Measurements from ENCODE around the gene MAD2L1.
"Not testable (repeated sequence)": the region's sequence is repeated elsewhere in the genome, so short reads cannot be mapped to it uniquely, and the experiment has no call there.

Gene MAD2L1

DNA sequence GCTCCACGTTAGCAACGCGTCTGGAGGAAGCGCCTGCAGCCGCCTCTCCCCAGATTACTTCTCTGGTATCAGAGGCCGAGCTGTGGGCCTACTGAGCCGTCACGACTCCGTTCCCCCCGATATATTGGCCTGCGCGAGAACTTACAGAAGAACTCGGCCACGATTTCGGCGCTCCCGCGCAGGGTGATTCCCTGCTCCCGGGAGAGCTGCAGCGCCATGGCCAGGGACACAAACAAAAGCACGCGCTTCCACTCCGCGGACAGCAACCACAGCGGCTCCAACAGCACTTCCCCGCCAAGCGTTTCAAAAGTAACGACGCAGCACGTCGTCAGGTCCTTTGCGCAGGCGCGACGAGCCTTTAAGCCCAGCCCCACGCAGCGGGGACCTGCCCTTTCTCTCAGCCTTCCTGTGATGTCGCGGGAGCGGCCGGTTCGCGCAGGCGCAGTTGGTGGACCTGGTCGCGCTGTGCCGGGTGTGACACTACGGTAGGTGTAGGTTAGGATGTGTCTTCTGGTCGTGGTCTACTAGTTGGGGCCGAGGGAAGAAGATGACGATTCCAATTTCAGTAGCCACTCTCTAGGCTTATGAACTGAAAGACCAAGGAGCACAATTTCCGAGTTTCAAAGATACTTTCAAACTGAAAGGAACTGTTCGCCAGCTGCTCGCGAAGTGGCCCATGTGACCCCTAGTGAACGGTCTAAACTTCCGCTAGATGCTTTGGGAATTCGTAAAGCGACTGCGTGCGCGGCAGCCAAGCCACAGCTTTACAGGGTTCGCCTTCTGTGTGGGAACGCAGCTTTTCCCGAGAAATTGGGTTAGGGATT, at the start of gene MAD2L1:
MAD2L1 (minus strand) TSS at position 332 of the 824 bp plus-strand sequence; CDS start at position 218, 114 bp downstream.
- DNase-seq = peak; percentile 97 to 99

DNA sequence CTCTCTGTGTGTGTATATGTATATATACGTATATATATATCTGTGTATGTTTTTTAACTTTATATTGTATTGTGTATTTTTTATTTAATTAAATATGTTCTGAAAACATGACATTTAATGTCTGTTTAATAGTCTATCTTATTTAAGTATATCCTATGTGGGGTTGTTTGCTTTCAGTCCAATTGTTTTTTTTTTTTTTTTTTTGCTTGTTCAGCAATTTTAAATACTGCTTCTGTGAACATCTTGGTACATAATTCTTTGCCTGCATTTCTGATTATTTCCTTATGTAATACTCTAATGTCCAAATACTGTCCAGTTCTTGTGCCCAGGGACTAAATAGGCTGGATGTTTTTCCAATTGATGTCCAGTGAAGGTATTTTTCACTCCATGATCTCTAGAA, 45.1 kb upstream of the MAD2L1 start:
- DNase-seq = no peak

DNA sequence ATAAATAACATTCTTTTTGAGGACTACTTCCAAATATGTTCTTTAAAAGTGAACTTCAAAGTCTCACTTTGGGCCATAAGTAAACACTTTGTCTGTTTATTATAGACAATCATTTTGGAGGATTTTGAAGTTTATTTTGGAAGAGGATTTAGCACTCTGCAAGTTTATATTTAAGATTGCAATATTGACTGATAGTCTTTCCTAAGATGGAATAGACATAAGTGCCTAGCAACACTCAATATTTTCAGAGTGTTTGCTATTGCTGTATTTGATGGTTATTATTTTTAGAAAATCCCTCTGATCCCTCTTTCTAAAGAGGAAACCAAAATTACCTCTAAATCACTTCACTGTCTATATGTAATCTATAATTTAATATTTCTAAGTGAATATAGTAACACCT, 42.8 kb upstream of the MAD2L1 start:
- DNase-seq = no peak

DNA sequence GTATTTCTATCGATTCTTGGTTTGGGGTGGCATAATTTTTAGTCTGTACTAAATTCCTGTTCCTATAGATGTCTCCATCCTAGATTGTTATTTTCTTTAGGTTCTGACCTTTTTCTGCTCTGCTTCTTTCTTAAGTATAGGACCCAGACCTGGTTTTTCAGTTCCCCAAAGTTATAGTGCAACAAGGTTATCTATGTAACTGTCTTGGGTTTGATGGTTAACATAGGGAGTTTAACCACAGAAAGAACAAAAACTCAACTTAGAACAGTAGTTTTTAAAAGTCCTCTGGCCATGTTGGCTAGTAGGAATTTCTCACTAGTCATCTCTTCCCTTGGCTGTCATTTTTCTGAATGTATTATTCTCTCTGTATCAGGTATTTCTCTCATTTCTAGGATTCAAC, 38.8 kb upstream of the MAD2L1 start:
- no peak for DNase-seq

DNA sequence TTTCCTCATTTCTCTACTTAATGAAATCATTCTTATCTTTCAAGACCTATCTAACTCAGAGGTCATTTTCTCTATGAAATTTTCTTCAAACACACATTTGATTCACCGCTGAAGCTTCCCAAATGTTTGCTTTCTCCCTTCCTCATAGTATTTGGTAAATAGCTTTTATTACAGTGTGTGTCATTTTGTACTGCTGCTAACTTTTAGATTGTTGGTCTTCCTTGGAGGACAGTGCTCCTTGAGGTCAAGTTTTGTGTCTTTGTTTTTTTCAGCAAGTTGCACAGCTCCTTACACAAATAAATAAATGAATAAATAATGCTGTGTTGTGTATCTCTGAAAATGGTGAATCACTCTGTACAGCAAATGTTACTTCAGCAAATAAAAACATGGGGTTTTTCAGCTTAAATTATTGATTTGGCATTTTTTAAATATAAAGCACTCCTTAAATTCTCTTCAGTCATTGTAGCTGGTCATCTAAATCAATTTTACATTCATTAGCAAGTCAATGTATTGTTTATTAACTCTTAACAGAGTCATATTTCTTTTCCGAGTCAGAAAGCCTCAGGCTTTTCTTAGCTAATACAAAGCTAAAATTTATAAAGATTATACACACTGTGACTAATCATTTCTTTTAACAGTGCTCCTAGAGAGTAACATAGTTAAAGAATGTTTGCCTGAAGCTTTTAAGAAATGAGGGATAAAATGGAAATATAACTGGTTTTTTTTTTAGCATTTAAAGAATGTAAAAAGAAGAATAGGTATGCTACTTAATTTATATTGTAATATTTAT, 30.1 kb upstream of the MAD2L1 start:
- no peak for DNase-seq

DNA sequence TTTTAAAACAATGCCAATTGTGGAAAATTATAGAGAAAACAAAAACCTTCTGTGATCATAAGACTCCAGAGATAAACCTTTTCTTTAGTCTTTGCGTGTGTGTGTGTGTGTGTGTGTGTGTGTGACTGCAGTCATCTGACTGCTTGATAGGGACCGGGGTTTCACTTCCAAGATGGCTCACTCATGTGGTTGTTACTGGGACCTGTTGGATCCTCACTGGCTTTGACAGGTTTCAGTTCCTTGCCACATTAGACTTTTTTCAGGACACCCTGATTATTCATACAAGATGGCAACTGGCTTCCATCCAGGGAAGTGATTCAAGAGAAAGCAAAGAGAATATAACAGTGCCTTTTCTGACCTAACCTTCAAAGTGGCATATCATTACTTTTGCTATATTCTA, 21.9 kb upstream of the MAD2L1 start:
- no peak for DNase-seq

DNA sequence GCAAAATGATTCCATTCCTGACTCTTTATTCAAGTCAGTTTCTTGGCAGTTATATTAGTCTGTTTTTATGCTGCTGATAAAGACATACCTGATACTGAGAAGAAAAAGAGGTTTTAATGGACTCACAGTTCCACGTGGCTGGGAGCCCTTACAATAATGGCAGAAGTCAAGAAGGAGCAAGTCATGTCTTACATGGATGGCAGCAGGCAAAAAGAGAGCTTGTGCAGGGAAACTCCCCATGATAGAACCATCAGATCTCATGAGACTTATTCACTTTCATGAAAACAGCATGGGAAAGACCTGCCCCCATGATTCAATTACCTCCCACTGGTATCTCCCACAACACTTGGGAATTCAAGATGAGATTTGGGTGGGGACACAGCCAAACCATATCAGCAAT, 21.4 kb upstream of the MAD2L1 start:
- DNase-seq = not testable (repeated sequence)

DNA sequence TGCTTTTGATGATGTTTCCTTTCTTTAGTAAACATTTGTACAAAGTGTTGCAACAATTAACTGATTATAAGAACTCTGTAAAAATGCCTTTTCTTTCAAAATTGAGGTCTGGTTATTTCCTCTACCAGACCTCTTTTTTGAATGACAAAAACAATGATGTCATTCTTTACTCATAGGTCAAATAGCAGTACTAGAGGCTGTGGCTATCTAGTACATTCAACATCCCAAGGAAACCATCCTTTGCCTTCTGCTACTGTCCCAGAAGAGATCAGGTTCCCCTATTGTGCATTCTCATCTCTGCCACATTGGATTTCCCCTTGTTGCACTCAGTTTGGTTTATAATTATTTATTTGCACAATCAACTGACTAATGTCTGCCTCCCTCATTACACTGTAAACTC, 19.1 kb upstream of the MAD2L1 start:
- DNase-seq = no peak

DNA sequence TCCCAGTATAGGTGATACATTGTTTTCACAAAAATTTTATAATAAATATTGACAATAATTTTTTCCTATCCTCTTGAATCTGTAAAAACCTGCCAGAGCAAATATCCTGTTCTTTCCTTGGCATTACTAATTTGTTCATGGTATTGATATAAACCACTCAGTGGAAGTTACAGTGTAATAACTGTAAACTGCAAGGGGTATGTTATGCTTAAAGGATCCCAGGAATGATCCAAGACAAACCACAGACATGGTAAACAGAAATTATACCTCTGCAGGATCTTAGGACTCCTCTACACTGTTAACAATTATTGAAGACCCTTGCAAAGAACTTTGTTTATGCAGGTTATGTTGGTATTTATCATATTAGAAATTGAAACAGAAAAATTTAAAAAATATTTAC, 17.7 kb upstream of the MAD2L1 start:
- no peak for DNase-seq

DNA sequence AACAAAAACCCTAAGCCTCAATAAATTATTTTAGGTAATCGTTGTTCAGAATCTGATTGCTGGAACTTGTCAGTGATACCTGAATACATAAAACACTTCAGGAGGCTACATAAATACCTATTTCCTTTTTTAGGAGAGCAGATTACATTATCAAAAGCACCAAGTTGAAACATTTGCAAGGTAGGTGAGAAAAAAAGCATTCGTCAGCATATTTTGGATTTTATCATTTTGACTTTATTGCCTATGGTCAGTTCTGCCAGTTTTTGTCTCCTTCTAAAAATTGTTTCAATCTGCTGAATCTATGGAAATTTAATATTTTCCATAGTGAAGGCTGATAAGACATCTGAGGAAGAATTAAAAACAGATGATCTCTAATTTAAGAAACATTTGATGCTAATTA, 16.5 kb upstream of the MAD2L1 start:
- no peak for DNase-seq

DNA sequence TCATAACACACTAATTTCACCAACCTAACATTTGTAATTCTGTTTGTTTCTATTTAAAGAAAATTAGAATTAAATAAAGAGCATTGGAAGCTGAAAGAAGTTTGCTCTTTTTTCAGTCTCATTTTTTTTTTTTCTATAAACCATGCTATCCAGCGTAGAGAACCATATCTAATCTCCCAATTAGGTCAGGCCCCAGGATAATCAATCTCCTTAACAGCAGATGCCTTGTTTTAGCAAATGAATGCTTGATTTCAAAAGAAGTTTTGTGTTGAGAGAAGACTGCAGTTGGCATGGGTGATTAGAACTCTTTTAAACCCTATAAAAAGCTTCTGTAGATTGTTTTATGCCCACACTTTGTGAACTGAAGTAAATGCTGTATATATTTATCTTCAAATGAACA, 15.6 kb upstream of the MAD2L1 start:
- no peak for DNase-seq

DNA sequence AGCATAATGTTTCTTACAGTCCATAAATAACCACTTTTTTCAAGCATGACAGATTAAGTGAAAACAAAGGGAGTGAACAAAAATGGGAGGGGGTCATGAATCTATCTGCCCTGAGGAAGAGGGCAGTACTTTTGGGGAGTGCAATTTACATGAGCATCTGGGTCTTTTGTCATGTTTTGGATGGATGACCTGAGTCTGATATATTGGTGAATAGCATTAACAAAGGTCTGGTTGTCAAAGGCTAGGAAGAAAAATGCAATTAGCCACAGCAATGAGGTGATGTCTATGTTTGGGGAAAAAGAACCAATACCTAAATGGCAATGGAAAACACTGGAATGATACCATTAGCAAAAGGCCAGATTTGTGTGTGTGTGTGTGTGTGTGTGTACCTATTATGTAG, 15.1 kb upstream of the MAD2L1 start:
- DNase-seq = no peak

DNA sequence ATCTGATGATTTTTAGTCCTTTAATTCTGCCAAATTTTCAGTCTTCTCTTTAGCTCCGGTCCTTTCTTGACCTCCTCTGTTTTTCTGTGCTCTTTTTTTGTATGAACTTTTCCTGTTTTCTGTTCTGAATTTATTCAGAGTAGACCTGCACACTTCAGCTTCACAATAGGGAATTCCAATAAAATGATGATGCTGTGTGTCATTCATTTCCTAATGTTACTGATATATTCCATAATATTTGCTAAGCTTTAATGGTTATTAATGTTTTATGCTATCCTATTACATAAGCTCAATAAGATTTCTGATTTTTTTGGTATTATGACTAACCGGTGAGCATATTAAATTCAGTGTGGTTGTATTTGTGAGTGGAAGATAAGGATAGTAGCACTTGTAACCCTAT, 13.9 kb upstream of the MAD2L1 start:
- DNase-seq = no peak

DNA sequence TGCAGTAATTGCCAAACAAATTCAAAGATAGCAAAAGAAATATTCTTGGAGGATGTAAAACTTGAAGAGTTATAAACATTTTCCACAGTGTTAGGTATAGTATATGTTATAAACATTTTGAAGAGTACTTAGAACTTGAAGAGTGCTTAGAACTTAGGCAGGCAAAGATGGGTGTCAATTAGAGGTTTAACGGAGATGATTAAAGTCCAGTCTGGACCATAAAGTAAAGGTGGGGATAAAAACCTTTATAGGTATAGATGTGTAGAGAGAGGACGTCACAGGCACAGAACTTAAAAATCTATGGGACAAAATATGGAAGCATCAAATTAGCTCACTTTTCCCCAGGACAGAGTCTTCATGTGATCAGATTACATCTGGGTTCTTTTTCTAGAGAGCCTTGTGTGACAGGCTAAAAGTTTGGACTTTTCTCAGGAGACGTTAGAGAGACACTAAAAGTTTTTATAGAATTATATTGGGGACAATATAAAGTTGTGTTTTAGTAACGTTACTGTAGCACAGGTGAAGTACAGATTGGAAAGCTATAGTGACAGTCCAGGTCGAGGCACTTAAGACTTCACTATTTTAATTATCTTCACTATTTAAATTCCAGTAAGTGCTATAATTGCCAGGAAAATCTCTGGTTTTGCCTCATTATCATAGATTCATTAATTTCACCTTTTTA, 13.3 kb upstream of the MAD2L1 start:
- DNase-seq = no peak

DNA sequence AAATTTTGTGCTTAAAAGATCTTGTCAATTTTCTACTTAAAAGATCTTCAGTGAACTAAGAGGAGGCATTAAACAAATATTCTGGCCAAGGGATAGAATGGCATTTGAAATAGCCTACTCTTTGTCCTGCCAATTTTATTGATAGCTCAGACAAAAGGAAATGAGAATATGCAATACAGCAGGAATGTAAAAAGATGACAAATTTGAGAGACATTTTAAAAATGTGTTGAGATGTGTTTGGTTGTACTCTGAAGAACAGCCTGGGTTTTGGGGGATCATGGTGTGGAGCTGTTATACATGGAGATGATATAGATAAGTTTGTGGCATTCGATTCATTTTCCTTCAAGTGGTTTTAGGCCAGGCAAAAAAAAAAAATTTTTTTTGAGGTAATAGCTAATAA, 11.6 kb upstream of the MAD2L1 start:
- DNase-seq = no peak

DNA sequence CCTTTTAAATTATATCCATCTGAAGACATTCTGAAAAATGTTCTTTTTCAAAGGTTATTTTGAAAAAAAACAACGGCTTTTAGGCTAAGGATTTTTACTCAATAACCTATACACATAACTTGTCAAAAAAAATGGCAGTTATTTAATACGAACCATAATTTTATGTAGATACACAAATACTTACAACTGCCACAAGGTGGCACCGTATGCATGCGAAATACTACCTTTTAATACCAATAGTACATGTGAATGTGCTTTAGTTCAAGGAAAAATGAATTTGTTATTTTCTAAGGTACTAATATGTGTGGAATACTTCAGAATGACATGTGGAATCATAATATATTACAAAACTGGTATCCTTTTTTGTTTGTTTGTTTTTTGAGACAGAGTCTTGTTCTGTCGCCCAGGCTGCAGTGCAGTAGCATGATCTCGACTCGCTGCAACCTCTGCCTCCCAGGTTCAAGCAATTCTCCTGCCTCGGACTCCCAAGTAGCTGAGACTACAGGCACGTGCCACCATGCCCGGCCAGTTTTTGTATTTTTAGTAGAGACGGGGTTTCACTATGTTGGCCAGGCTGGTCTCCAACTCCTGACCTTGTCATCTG, 4.6 kb upstream of the MAD2L1 start:
- peak; percentile 4 to 36 for DNase-seq

DNA sequence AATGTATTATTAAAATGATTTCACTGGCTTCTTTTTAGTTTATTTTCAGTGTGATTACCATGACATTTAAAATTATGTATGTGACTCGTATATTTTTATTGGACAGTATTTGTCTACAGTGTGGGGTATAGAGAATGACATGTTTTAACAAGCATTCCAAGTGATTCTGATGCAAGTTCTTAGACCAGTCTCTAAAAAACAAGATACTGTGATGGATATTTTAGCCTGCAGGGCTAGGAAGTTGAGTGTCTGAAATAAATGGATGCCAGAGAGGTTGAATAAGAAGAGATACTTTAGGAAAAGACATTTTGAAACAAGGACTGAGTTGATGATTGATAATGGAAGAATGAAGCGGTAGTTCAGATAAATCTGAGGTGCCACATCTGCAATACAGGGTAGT, 3.5 kb upstream of the MAD2L1 start:
- no peak for DNase-seq

DNA sequence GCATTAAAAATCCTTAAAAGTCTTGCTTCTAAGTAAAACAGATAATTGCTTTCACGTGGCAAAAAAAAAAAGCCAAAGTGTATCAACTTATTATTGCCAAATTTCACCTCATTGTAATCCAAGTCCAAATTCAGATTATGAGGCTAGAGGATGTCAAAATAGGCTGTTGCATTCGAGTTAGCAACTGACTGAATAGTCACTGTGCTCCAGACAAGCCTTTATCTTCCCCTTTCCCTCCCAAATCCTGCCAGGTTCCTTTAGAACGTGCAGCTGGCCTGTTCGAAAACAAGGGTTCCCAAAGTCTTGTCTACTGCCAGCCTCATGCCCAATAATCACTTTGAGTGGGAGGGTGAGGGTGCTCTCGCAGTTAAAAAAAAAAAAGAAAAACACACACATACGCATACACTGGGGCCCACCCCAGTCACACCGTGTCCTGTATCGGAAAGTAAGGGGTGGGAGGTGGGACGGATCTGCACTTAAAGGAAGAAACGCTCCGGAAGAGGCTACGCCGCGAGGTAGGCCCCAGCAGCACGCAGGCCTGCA, 603 bp downstream of the MAD2L1 start:
- no peak for DNase-seq

DNA sequence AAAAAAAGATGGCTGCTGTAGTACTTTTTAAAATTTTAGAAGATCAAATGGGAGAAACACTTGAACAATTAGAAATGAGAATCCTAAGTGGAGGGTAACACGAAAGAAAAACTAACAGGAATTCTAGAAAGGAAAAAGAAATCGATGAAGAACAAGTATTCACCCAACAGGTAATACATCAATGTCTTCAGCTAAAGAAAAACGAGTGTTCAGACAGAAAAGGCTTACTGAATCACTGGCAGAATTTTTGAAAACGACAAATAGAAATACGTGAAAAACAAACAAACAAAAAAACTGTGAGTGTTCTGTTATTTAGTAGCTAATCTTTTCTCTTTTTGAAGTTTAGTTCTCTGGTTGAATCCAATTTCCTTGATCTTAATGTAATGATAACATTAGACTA, 1.8 kb downstream of the MAD2L1 start:
- no peak for DNase-seq

DNA sequence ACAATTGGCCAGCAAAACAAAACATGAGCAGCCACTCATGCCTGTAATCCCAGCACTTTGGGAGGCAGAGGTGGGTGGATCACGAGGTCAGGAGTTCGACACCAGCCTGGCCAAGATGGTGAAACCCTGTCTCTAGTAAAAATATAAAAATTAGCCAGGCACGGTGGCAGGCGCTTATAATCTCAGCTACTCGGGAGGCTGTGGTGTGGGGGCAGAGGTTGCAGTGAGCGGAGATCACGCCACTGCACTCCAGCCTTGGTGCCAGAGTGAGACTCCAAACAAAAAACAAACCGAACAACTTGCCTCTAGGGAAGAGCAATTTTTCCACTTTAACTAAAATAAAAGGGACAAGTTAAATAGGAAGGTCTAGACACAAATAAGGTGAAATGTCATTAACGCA, 2.9 kb downstream of the MAD2L1 start:
- DNase-seq = not testable (repeated sequence)

DNA sequence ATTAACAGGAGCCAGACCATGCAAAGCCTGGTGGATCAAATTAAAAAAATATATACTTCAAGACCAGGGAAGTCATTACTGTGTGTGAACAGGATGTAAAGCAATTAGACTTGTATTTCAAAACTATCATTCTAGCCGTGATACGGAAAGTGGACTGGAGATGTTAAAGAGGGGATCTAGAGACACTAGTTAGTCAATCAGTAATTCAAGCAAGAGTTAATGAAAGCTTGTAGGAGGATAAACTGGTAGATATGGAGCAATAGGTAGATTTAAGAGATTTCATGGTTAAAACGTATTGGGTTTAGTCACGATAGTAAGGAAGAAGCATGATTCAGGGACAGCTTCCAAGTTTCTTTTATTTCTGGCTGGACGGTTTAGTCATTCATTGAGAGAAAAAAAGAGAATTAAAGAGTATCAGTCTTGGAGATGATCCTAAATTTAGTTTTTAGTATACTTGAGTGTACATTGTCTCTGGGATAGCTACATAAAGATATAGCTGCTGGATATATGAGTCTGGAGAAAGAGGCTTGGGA, 3.9 kb downstream of the MAD2L1 start:
- no peak for DNase-seq

DNA sequence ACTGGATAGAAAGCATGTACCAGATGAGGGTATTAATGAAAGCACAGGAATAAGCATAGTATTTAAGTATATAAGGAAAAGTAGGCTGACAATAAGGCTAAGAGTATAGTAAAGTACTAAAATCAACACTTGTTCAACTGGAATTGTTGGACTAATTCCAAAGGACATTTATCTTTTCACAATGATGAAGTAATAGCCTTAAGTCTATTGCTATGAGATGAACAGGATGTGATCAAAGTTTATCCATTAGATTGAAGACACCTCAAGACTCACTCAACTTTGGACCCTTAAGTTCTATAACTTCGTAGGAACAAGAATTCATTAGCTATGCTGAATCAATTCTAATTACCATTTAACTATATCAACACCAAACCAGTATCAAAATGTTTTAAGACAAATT, 7.6 kb downstream of the MAD2L1 start:
- DNase-seq = no peak

DNA sequence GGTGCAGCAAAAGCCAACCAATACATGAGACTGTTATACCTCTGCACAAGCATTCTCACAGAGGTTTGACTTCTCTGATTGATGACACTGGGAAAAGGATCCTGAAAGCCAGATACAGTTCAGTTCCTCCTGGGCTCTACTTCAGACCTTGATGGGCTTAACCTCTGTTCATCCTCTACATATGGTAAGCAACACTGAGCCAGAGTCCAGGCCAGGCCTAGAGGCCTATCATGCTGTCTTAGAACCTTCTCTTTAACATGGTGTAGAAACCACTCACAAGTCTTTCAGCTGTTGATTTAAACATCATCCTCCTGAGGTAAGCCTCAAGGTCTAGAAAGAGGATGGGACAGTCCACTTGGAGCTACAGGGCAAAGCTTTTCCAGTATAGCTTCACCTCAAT, 9.2 kb downstream of the MAD2L1 start:
- DNase-seq = no peak

All from hippocampal formation (tissue), 2 donors.